Fibroblast of upper back skin (primary cell): Measurements from ENCODE around the gene LRRC59.
"Not testable (repeated sequence)": the region's sequence is repeated elsewhere in the genome, so short reads cannot be mapped to it uniquely, and the experiment has no call there.

Experiments used
- DNase-seq: peaks from one replicate; pipeline ENCODE4 v3.0.0-alpha.2; 2013

LRRC59 gene

DNA sequence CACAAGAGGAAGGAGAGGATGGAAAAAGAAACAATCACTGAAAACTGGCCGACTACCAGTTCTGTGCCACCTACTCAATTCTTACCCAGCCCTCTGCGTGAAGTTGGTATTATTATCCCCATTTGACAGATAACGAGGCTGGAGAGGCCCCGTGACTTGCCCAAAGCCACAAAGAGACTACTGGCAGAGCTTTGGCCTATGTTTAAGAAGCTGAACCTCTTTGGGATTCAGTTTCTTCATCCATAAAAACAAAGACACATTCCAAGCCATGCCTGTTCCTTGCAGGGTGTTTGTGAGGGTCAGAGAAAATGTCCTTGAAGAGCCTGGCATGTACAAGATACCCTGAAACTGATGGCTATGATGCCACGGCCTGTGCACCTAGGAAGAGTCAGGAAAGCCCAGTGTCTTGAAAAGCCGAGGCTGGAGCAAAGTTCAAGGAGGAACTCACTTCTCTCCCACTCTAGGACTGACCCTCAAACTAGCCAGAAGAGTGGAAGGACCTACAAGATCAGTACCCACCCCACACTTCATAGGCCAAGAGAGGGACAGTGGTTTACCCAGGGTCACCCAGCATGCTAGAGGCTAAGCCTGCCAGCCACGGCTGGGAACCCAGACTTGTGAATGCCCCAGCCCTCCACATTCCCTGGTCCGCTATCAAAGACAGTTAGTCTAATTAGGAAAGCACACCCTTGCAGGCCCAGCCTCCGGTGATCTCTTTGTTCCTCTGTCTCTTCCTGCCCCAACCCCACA lies 27.1 kb upstream of the LRRC59 start:
- no peak for DNase-seq

DNA sequence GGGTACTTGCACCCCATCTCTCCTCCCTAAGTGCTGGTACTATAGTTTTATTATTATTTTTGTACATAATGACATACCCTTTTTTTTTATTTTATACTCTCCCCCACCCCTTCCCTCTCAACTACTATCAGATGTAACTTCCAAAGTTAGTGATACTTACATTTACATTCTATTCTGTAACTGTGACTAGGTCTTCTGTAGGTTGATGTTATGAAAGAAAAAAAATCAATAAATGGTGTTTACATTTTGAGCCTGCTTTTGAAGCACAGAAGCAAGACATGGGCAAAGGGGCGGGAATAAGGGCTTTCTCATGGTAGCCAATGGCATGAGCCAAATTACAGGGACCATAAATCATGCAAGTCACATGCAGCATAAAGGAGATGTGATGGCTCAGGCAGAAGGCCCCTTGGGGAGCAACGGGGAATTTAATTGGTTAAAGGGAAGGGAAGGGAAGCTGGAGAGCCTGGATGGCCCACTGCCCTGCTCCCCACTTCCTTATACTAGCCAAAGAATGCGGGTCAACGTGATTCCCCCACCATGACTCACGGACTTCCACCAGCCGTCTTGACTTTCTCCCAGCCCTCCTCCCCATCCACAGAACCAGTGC lies 26.3 kb upstream of the LRRC59 start:
- peak; percentile 99 for DNase-seq

DNA sequence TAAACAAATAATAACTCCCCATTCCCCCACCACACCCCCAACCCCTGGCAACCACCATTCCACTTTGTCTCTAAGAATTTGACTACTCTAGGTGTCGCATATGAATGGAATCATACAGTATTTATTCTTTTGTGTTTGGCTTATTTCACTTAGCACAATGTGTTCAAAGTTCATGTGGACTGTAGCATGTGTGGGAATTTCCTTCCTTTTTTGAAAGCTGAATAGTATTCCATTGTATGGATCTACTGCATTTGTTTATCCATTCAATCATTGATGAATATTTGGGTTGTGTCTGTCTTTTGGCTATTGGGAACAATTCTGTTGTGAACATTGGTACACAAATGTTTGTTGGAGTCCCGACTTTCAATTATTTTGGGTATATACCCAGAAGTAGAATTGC lies 25.4 kb upstream of the LRRC59 start:
- no peak for DNase-seq

DNA sequence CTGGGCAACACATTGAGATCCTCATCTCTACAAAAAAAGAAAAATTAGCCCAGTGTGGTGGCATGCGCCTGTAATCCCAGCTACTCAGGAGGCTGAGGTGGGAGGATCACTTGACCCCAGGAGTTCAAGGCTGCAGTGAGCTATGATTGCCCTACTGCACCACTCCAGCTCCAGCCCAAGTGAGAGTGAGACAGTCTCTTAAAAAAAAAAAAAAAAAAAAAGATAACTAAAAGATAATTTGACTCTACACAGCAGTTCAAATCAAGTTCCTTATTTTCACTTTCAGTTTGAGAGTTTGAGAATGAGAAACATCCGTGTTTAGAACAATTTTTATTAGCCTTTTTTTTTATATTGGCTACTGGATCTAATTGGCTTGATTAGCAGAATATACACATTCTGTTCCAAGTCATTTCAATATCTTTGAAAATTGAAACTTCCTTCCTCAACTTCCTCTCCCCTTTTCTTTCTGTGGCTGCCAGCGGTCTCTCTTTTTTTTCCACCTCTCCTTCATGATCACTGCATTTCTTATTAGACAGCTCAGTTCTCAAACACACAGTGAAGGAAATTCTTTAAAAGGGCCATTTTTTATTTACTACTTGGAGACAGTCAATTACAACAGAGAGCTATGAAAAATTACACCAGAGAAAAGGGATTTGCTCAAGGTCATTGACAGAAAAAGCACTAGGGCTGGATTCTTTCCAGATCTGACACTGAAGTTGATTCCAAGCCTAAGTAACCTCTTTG lies 24.2 kb upstream of the LRRC59 start:
- no peak for DNase-seq

DNA sequence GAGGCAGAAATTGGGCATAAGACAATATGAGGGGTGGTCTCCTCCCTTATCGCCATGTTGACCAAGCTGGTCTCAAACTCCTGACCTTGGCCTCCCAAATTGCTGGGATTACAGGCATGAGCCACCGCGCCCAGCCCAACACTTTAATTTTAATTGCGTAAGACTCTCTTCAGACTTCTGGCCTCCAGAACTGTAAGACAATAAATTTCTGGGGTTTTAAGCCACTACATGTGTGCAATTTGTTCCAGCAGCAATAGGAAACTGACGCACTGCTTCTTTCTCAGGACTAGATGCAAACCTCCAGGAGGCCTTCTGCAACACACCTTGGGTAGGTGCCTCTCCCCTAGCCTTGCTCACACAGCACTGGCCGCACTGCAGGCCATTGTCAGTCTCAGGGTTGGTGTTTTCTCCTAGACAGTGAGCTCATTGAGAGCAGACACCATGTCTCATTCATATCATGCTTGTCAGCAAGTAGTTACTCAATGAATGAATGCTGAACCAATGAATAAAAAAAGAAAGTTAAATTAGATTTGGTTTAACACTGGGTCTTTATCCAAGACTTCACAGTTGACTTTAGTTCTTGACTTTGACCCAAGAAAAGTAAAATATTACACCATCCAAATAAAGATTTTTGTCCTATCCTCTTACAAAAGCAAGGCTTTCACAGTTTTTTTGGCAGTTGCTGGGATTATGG lies 23.2 kb upstream of the LRRC59 start:
- peak; percentile 34 for DNase-seq

DNA sequence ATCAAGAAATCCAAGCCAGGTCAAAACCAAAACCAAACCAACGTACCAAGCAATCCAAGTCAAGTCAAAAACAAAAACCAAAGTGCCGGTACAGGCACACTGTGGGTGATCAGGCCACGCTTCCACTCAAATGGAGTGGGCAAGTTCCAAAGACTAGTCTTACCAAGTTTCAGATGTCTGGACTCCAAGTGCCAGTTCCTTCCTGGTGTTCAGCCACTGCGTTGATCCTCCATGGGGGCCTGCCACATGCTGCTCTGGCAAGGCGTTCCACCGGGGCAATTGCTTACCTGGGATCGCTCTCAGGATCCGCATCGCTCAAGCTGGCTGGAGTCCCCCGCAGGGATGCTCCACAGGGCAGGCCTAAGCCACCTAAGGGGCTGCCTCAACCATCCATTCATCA lies 22.3 kb upstream of the LRRC59 start:
- not testable (repeated sequence) for DNase-seq

DNA sequence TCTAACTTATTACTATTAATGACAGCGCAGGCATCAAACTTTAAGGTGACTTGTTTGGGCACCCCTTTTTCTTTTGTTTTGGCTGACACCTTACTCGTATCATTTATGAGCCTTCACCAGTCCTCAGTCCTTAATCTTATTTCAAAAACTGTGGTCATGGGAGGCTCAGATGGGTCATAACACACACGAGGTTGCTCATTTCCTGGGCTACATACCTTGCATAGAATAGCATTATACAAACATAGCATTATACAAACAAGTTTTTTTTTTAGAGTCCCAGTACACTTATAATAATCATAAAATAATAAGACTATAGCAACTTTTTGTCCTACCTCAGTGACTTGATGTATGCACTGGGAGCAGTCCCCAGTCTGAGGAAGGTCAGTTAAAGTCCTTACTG lies 17.5 kb upstream of the LRRC59 start:
- no peak for DNase-seq

DNA sequence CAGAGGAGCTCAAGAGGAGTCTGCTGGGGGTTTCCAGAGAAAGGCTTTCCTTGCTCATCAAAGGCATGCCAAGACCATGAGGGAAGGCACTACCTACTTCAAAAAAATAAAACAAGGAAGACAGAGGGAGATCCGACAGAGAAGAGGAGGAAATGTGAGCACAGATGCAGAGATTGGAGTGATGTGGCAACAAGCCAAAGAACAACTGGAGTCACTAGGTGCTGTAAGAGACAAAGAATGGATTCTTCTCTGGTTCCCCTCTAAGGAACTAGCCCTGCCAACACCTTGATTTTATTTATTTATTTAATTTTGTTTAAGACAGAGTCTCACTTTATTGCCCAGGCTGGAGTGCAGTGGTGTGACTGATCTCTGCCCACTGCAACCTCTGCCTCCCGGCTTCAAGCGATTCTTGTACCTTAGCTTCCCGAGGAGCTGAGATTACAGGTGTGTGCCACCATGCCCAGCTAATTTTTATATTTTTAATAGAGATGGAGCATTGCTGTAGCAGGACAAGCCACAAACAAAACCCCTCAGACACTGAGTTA lies 14.9 kb upstream of the LRRC59 start:
- DNase-seq, result no peak

DNA sequence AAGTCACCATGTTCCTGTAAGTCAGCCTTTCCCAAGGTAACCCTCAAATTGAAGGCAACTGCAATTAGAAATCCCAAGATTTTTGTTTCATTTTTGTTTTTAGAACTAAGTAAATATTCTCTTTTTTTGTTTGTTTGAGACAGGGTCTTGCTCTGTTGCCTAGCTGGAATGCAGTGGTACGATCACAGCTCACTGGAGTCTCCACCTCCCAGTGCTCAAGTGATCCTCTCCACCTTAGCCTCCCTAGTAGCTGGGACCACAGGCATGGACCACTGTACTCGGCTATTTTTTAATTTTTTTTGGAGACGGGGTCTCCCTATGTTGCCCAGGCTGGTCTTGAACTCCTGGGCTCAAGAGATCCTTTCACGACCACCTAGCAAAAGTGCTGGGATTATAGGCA lies 10.6 kb upstream of the LRRC59 start:
- no peak for DNase-seq

DNA sequence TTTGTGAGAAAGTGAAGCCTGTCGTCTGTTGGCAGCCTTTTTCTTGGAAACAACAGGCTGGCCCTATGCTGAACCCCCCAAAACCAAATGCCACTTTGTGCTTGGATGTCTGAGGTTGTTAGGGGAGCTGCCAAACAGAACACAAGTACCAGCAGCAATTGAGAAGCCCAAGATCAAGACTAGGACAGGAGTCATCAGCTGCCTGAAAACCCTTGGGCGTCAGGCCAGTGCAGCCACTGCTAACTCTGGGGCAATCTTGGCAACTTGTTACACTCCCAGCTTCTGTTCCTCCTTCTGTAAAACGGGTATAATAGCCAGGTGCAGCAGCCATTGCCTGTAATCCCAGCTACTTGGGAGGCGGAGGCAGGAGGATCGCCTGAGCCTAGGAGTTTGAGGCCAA lies 9.3 kb upstream of the LRRC59 start:
- no peak for DNase-seq

DNA sequence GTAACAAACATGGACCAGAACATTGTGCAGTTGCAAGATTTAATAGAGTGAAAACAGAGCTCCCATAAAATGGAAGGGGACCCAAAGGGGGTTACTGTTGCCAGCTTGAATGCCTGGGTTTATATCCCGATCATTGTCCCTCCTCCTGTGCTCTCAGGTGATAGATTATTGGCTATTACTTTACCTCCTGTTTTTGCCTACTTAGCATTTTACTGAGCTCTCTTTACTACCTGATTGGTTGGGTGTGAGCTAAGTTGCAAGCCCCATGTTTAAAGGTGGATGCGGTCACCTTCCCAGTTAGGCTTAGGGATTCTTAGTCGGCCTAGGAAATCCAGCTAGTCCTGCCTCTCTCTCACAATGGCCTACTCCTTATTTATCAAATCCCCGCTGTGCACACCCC lies 8.0 kb upstream of the LRRC59 start:
- not testable (repeated sequence) for DNase-seq

DNA sequence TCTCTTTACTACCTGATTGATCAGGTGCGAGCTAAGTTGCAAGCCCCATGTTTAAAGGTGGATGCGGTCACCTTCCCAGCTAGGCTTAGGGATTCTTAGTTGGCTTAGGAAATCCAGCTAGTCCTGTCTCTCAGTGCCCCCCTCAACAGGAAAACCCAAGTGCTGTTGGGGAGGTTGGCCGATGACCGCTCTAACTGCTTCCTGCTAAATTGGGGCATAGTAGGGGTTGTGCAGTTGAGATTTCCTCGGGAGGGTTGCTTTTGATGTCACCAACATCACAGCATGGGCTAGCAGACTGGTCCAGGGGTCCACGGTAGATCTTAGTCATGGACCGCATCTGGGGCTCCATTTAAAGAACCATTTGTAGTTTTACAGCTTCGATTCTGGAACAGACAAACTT lies 2.3 kb upstream of the LRRC59 start:
- DNase-seq, result not testable (repeated sequence)

DNA sequence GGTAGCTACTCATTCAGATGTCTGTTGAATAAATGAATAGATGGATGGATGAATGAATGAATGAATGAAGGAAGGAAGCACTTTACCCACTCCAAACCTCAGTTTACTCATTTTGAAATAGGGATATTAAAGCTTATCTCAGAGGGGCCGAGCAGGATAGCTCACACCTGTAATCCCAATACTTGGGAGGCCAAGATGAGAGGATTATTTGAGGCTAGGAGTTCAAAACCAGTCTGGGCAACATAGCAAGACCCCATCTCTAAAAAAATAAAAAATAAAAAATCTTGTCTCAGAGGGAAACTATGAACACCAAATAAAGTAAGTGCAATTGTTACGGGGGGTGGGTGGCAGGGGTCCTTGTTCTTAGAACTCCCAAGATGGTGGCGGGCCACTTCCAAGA lies 1.3 kb upstream of the LRRC59 start:
- not testable (repeated sequence) for DNase-seq

DNA sequence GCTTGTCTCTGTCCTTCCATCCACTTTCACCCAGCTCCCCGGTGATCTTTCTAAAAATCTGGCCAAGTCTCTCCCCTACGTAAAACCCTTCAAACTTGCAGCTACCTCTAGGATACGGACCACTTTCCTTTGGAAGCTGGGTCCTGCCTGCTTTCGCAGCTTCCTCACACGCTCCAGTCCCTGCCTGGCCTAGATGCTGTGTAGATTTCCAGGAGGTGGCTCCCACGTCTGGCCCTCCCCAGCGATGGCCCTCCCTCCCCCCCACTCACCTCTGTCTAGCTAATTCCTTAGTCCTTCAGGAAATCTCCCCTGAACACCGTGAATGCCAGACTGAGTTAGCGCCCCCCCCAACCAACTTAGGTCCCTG lies 579 bp upstream of the LRRC59 start:
- no peak for DNase-seq

DNA sequence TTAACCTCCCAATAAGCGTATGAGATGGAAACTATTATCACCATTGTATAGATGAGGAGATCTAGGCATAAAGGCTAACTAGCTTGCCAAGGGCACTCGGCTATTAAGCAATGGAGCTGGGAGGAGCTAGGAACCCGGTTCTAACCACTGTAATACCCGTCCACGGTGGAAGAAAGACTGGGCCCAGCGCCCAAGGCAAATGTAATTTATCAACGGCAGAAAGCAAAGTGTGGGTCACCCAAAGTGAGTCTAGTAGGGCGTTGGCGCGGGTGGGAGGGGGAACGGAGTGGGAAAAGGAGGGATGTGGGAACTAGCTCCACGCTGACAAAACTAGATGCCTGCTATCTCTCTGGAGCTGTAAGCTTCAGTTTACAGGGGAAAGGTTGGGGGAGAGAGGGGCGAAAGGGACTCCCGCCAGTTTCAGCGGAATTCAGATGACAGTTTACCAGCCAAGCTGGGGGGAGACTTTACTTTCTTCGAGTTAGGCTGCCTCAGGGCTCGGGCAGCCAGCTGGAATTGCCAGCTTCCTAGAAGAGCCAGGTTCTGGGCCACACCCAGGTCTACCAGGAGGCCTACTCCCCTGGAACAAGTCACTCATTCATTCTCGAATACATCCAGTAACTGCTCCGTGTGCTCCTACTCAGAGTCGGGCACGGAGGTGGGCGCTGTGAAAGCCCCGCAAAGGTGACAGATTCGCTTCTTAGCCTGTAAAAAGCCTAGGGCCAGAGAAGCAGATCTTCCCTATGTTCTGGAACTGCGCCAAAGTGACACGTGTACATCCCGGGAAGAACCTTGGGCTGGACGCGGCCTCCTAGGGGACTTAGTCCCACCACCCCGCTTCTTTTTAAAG lies 837 bp downstream of the LRRC59 start:
- DNase-seq, result peak; percentile 56

DNA sequence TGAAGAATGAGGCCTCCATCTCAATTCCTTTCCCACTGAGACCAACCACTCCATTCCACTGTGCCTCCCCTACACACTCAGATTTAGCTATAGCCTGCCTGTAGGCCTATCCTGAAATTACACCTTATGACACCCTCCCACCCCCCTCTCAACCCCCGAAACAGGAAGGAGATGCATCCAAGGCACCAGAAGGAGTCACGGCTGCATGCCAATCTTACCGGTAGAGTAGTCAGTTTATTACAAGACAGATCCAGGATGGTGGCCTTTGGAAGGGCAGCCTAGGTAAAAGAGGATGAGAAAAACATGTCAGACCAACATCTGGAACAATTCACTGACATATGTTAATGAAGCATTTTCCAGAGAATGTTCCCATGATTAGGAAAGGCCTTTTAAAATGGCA lies 2.6 kb downstream of the LRRC59 start:
- peak; percentile 18 for DNase-seq

DNA sequence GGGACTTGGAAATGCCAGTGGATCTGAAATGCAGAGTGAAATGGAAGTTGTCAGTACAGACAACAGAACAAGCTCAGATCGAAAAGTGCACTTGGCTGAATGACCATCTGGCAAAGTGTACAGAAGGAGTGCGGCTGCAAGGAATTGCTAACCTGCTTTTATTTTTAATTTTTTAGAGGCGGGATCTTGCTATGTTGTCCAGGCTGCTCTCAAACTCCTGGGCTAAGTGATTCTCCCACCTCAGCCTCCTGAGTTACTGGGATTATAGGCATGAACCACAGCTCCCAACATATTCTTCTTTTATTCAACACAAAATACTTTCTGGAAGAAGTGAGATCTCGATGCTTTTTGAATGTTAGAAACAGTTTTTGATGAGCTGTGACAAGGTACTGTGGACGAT lies 3.6 kb downstream of the LRRC59 start:
- DNase-seq, result no peak

DNA sequence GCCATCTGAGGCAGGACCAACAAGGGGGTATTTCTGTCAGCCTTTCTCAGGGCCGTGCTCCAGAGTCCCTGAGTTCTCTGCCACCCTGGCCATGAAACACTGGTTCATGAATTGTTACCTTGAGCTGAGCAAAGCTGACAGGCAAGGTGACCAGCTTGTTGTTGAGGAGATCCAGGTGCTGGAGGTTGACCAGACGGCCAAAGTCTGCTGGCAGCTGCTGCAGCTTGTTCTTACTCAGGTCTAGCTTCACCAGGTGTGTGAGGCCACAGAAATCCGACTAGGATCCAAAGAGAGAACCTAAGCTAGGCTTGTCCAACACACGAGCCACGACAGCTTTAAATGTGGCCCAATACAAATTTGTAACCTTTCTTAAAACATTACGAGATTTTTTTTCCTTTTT lies 4.7 kb downstream of the LRRC59 start:
- no peak for DNase-seq

DNA sequence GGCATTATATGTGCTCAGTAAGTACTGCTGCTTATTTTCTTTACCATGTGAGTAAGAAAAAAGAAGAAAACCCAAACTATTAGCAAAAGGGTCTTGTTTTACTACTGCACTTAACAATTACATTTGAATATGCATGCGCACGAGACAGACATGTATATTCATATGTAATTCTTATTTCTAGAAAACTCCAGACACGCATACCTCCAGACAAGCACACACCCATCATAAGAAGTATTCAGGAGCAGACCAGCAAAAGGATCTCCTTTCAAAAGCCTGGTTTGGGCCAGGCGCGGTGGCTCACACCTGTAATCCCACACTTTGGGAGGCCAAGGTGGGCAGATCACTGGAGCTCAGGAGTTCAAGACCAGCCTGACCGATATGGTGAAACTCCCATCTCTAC lies 7.8 kb downstream of the LRRC59 start:
- no peak for DNase-seq

DNA sequence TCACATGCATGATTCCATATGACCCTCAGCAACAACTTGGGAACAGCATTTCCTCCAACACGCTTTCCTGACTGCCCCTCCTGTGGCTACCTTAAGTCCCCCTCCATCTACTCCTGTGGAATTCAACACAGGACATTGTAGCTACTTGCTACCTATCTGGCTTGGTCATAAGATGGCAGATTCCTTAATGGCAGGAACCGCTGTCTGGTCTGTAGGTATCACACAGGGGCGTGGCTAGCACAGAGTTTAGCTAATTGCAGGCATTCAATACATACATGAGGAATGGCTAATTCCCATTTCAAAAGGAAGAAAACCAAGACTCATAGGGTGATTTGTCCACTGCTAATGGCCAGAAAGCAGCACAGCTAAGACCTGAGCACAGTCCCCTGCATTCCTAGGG lies 8.6 kb downstream of the LRRC59 start:
- no peak for DNase-seq

DNA sequence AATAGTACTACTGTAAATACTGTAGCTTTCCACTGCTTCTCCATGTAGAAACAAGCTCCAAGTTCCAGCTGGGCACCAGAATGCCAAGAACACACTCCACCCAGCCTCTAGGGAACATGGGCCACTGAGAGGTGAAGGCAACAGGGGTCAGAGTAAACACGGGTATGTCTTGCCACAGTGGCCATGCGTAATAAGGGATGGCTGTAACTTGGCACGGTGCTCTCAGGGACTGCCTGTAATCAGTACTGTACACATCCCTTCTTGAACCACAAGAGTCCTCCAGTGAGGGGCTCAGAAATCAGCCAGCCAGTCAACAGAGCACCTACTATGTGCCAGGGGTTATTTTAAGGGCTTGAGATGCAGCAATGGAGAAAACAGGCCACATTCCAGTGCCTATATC lies 10.8 kb downstream of the LRRC59 start:
- DNase-seq, result no peak

DNA sequence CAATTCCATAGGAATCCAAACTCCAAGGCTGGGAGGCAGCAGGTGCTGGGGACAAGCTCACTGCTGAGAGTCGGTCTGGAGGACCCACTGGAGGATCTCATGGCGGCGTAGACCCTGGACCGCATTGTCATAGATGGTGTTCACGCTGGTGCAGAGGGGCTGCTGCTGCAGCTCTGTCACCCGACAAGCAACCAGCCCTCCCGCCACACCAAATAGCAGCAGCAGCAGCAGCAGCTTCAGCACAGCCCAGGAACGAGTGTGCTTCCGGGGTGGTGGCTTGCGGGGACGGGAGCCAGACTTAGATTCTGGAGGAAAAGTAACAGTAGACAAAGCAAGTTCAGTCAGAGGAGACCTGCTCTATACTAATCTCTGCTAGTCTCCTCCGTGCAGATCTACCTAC lies 14.4 kb downstream of the LRRC59 start:
- no peak for DNase-seq
